Central memory CD8-positive, alpha-beta T cell (primary cell): ENCODE measurements around the gene RBMS3.

ENCODE experiments used
- ATAC-seq: fragments of 150-1000 bp; cut with Tn5 transposase; replicated peaks from 2 replicates; pipeline ENCODE4 v1.10.0; 2022; ENCODE audit warnings: mild to moderate bottlenecking, moderate FRiP score, moderate number of reproducible peaks; ENCODE audit not compliant: poor library complexity, severe bottlenecking; ENCODE audit errors: extremely low read depth
- DNase-seq, 2 donors: peaks; one replicate each; pipeline ENCODE4 v3.0.0; 2021; ENCODE audit warnings: low spot score in 2 of 2
- H3K27ac Mint-ChIP-seq: one replicate; pipeline ENCODE4 v1.8.0; 2022; ENCODE audit warnings: low read depth, mild to moderate bottlenecking, moderate library complexity, mixed read lengths
- H3K27me3 Mint-ChIP-seq: one replicate; pipeline ENCODE4 v1.8.0; 2022; ENCODE audit warnings: mixed read lengths
- H3K36me3 Mint-ChIP-seq: one replicate; pipeline ENCODE4 v1.8.0; 2022; ENCODE audit warnings: mild to moderate bottlenecking, moderate library complexity, mixed read lengths; ENCODE audit not compliant: insufficient read depth
- H3K4me1 Mint-ChIP-seq: one replicate; pipeline ENCODE4 v1.8.0; 2022; ENCODE audit warnings: mixed read lengths
- H3K4me3 Mint-ChIP-seq: one replicate; pipeline ENCODE4 v1.8.0; 2022; ENCODE audit warnings: mild to moderate bottlenecking, moderate library complexity, mixed read lengths
- H3K9me3 Mint-ChIP-seq: one replicate; pipeline ENCODE4 v1.8.0; 2022; ENCODE audit warnings: mixed read lengths

Gene RBMS3

DNA sequence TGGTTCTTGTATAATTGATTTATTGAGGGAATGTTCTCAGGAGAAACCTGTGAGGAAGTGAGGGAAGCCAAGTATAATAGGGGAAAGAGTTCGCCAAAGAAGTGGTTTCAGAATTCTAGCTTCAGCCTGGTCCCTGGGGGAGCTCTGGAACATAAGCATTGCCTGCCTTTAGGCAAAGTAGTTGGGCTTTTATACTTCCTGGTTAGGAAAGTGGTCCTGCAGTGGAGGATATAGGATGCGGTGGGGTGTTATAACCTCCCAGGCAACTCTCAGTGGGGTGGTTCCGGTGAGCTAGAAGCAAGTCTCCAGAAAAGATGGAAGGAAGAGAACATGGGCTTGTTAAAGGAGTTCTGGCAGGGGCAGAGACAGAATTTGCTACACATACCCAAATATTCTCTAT, 22.7 kb upstream of the RBMS3 start:
- DNase-seq (no peak), ATAC-seq (no peak)
- no peaks in the 10 kb centered on the region for H3K27me3 Mint-ChIP-seq
- H3K36me3 Mint-ChIP-seq, result no peaks in the 10 kb centered on the region
- no peak overlapping the region for H3K27ac Mint-ChIP-seq
- no peak overlapping the region for H3K4me3 Mint-ChIP-seq
- peaks cover 17% of the 10 kb centered on the region for H3K9me3 Mint-ChIP-seq
- no peaks in the 10 kb centered on the region for H3K4me1 Mint-ChIP-seq

DNA sequence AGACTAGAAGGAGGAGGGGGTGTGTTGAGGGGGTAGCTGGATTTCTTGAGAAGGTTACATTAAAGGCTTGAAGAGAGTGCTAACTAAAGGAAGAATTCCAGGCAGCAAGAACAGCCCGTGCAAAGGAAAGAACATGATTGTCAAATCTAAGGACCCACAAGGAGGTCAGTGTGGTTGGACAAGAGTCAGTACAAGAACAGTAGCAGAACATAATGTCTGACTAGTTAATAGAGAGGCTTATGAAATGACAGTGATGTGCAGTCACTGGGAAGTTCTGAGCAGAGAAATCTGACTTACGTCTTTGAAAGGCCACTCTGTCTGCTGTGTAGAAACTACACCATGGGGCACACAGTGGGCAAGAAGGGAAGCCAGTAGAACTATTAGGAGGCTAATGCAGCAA, 19.8 kb upstream of the RBMS3 start:
- Mint-ChIP-seq H3K4me3 (no peak overlapping the region), H3K27ac (no peak overlapping the region), H3K9me3 (peaks cover 17% of the 10 kb centered on the region), H3K36me3 (no peaks in the 10 kb centered on the region), H3K27me3 (no peaks in the 10 kb centered on the region), H3K4me1 (no peaks in the 10 kb centered on the region)
- DNase-seq (no peak), ATAC-seq (no peak)

DNA sequence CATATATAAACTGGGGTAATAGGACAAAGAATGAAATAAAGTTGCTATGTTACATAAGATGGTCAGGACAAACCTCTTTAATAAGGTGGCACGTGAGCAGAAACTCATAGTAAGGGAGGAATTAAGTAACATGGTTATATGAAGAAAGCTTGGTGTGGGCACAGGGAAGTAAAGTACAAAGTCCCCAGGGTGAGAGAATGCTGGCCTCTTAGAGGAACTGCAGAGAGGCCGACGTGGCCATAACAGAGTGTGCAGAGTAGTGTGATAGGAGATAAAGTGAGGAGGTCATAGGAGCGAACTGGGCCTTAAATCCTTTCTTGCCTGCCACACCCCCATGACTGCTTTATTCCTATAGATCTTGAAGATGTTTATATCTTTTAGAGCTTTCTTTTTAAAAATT, 17.4 kb upstream of the RBMS3 start:
- Mint-ChIP-seq H3K4me1 (no peaks in the 10 kb centered on the region), H3K9me3 (no peaks in the 10 kb centered on the region), H3K27me3 (no peaks in the 10 kb centered on the region), H3K27ac (no peak overlapping the region), H3K4me3 (no peak overlapping the region), H3K36me3 (no peaks in the 10 kb centered on the region)
- ATAC-seq (no peak), DNase-seq (no peak)

DNA sequence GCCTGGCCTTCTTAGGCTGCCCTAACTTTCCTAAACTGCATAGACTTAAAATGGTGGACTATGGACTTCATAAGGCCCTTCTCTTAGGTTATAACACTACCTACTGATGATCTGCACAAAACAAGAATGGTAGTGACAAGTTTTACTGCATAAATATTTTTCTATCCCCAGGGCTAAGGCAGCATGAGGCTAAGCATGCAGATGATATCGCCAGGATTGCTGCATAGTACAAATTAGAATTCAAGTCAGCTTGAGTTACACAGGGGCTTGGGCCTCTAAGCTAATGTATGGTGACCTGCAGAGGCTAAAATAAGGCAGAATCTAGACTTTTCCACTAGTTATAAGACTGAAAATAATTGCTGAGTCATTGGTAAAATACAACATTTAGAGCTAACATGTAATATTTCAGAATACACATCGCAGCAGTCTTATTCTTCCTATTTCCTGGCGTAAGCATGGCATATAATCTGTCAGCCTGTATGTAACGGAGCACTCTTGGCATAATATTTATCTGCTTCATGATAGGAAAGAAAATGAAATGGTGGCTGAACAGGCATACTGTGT, 15.3 kb upstream of the RBMS3 start:
- Mint-ChIP-seq H3K4me3 (no peak overlapping the region), H3K27ac (no peak overlapping the region), H3K4me1 (no peaks in the 10 kb centered on the region), H3K27me3 (no peaks in the 10 kb centered on the region), H3K9me3 (no peaks in the 10 kb centered on the region), H3K36me3 (no peaks in the 10 kb centered on the region)
- ATAC-seq (no peak), DNase-seq (no peak)

DNA sequence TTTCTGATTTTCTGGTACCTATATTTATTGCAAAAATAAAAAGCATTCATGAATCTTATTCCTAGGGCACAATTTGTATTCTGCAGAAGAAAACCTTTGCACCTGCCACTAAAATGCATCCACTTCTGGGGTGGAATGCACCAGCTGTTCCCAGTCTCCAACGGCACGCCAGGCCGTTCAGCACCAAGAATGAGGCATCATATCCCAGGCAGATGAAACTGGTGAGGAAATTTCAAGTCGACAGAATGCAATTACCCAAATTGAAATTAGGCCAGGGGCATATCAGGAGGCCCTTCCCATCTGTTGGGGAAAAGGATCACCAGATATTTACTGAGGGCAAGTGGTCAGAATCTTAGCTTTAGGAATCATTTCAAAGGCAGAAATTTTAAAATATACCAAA, 13.6 kb upstream of the RBMS3 start:
- no peak overlapping the region for H3K27ac Mint-ChIP-seq
- H3K4me3 Mint-ChIP-seq, result no peak overlapping the region
- no peak for ATAC-seq
- no peaks in the 10 kb centered on the region for H3K4me1 Mint-ChIP-seq
- no peaks in the 10 kb centered on the region for H3K27me3 Mint-ChIP-seq
- DNase-seq, result no peak
- no peaks in the 10 kb centered on the region for H3K9me3 Mint-ChIP-seq
- H3K36me3 Mint-ChIP-seq, result no peaks in the 10 kb centered on the region

DNA sequence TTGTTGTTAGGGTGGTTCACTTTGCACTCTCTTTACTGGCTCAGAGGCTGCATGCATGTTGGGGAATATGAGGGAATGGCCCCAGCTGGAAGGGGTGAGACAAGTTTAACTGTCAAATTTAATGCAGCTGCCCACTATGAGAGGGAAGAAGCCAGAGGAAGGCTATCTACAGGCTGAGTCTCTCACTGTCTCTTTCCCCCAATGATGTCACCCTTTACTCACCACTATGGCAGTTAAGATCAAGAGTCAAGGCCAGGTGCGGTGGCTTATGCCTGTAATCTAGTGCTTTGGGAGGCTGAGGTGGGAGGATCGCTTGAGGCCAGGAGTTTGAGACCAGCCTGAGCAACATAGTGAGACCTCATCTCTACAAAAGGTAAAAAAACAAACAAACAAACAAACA, 12.2 kb upstream of the RBMS3 start:
- no peak for ATAC-seq
- no peak overlapping the region for H3K4me3 Mint-ChIP-seq

DNA sequence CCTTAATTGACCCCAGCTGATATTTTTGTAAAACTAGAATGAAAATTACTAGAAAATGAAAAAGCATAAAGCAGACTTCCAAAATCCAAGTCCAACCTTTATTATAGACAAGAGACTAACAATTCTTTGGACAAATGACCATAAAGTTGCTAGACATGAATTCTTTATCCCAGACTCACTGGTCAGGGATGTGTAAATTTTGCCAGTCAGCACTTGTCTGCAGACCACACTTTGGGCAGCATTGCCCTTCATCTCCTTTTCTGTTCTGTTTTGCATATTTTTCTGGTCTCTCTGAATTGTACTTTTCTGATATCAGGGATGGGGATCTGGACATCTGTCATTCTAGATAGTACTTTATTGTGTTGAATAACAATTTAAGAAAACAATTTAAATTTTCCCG, 10.1 kb upstream of the RBMS3 start:
- Mint-ChIP-seq H3K9me3 (no peaks in the 10 kb centered on the region), H3K27me3 (no peaks in the 10 kb centered on the region), H3K4me3 (no peak overlapping the region), H3K36me3 (no peaks in the 10 kb centered on the region), H3K4me1 (no peaks in the 10 kb centered on the region), H3K27ac (no peak overlapping the region)
- ATAC-seq (no peak), DNase-seq (no peak)

More for the DNA sequence above, 12.2 kb upstream of the RBMS3 start:
- Mint-ChIP-seq H3K27ac (no peak overlapping the region), H3K36me3 (no peaks in the 10 kb centered on the region), H3K27me3 (no peaks in the 10 kb centered on the region), H3K4me1 (no peaks in the 10 kb centered on the region), H3K9me3 (no peaks in the 10 kb centered on the region)
- no peak for DNase-seq

DNA sequence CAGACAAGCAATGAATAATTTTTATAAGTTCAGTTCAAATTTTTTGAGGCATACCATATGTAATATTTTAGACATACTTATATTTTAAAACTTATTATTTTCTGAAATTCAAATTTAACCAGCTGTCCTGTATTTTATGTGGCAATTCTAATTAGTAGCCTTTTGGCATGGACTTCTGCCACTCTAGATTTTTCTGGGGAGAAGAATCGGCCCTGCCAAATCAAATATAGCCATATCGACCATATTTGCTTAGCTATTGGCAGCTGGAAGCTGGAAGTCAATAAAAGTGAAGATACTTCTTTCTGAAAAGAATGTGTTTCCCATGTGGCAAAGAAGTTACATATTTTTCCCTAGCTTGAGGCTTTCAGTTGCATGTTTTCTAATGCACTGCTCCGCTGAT, 9.4 kb upstream of the RBMS3 start:
- Mint-ChIP-seq H3K4me1 (no peaks in the 10 kb centered on the region), H3K9me3 (no peaks in the 10 kb centered on the region), H3K4me3 (no peak overlapping the region), H3K27ac (no peak overlapping the region), H3K27me3 (no peaks in the 10 kb centered on the region), H3K36me3 (no peaks in the 10 kb centered on the region)
- no peak for ATAC-seq
- no peak for DNase-seq

DNA sequence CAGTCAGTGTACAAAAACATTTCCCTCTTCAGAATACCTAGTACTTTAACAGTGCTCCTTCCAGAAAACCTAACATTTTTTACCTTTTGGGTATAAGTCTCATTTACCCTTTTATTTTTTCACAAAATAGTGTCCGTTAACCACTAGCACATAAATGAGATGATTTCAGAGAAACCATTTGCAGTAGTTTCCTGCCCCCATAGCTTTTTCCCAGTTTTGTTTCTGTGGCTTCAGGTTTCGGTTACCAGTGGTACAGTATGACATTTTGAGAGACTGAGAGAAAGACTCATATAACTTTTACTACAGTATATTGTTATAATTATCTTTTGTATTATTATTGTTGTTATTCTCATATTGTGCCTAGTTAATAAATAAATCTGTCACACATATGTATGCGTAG, 6.2 kb upstream of the RBMS3 start:
- Mint-ChIP-seq H3K4me1 (no peaks in the 10 kb centered on the region), H3K9me3 (no peaks in the 10 kb centered on the region), H3K36me3 (no peaks in the 10 kb centered on the region), H3K27ac (no peak overlapping the region), H3K4me3 (no peak overlapping the region), H3K27me3 (no peaks in the 10 kb centered on the region)
- no peak for ATAC-seq
- DNase-seq, result no peak

DNA sequence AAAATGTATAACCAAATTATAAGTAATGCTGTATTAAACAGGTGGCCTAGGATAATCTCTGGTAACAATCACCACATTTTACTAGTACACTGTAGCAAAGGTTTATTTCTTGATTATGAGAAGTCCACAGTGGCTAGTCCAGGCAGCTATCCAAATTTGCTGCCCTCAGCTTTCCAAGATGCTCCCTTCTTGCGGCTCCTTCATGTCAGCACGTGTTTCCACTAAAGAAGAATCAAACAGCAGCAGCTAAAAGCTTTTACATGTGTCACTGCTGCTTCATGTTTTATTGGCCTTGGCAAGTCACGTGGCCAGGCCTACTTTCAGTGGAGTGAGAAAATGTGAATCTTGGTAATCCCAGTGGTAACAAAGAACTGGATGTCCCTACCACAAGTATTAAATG, 5.6 kb upstream of the RBMS3 start:
- no peak for ATAC-seq
- no peaks in the 10 kb centered on the region for H3K27me3 Mint-ChIP-seq
- no peaks in the 10 kb centered on the region for H3K36me3 Mint-ChIP-seq
- H3K4me3 Mint-ChIP-seq, result no peak overlapping the region
- H3K9me3 Mint-ChIP-seq, result no peaks in the 10 kb centered on the region
- H3K4me1 Mint-ChIP-seq, result peaks cover under 1% of the 10 kb centered on the region
- DNase-seq, result no peak
- no peak overlapping the region for H3K27ac Mint-ChIP-seq

DNA sequence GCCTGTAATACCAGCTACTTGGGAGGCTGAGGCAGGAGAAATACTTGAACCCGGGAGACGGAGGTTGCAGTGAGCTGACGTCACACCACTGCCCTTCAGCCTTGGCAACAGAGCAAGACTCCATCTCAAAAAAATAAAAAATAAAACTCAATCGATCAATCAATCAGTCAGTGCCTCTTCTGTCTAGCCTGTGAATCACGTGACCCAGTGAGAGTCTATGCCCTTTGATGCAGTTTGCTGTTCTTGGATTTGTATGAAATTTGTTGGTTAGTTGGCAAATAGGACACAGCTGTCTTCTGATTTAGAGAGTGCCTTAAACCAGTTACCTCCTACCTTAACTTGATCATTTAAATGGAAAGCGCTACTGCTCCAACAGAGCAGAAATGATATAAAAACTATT, 3.6 kb upstream of the RBMS3 start:
- Mint-ChIP-seq H3K27me3 (peaks cover 18% of the 10 kb centered on the region), H3K36me3 (peaks cover 2% of the 10 kb centered on the region), H3K4me3 (no peak overlapping the region), H3K4me1 (peaks cover 19% of the 10 kb centered on the region), H3K27ac (no peak overlapping the region), H3K9me3 (no peaks in the 10 kb centered on the region)
- DNase-seq, result no peak
- ATAC-seq, result no peak

DNA sequence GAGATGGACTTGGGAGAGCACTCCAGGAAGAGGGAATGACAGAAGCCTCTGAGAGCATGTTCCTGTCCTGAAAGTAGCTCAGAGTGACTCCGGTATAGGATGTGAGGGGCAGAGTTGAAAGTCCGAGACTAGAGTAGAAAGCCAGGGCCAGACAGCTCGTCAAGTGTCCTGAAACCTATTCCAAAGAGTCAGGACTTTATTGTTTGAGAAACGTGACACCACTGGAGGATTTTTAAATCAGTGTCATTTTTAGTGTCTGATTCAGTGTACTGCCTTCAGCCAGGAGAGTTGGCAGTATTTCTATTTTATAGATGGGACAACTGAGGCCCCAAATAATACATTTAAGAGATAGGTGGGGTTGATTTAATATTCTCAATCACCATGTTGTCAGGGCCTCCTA, 1.6 kb upstream of the RBMS3 start:
- H3K4me1 Mint-ChIP-seq, result peaks cover 19% of the 10 kb centered on the region

DNA sequence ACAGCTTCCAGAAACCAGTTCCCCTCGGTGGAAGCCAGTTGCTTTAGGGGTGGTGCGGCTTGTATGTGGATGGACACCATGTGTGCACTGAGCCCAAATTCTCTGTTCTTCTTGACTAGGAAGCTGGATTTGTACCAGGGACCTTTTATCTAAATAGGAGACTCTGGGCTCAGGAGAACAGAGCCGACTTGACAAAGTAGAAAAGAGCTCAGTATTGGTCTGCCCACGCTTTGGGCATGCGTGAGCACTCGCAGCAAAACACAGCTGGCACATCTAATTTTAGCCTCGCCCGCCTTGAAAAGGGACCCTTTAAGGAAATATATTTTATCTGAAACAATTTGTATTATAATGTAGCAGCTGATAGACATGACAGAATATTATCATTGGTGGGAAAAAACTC, 1.1 kb upstream of the RBMS3 start:
- Mint-ChIP-seq H3K4me3 (no peak overlapping the region), H3K4me1 (peaks cover 19% of the 10 kb centered on the region), H3K9me3 (no peaks in the 10 kb centered on the region), H3K27me3 (peaks cover 26% of the 10 kb centered on the region), H3K36me3 (peaks cover 2% of the 10 kb centered on the region), H3K27ac (no peak overlapping the region)
- ATAC-seq (no peak), DNase-seq (no peak)

More for the DNA sequence above, 1.6 kb upstream of the RBMS3 start:
- peaks cover 26% of the 10 kb centered on the region for H3K27me3 Mint-ChIP-seq
- peaks cover 2% of the 10 kb centered on the region for H3K36me3 Mint-ChIP-seq
- ATAC-seq (no peak), DNase-seq (no peak)
- H3K27ac Mint-ChIP-seq, result no peak overlapping the region
- H3K4me3 Mint-ChIP-seq, result no peak overlapping the region
- no peaks in the 10 kb centered on the region for H3K9me3 Mint-ChIP-seq

DNA sequence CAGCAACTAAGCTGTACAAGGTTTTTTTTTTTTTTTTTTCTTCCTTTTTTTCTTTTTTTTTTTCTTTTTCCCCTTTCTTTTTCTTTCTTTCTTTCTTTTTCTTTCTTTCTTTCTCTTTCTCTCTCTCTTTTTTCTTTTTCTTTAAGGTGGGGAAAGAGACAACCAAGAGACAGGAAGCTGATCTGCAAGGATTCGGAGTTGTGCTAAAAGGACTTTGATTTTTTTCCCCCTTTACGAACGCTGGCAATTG, 148 bp downstream of the RBMS3 start:
- peak overlapping the region; percentile 72 for H3K4me3 Mint-ChIP-seq
- H3K27me3 Mint-ChIP-seq, result peaks cover 26% of the 10 kb centered on the region
- H3K36me3 Mint-ChIP-seq, result peaks cover 2% of the 10 kb centered on the region
- no peaks in the 10 kb centered on the region for H3K9me3 Mint-ChIP-seq
- no peak for DNase-seq
- peak overlapping the region; percentile 89 for H3K27ac Mint-ChIP-seq
- ATAC-seq, result no peak
- peaks cover 19% of the 10 kb centered on the region for H3K4me1 Mint-ChIP-seq
